NOMO-1 (cell line): ENCODE data around the gene SFTPA2.
"Not testable (repeated sequence)": the region's sequence is repeated elsewhere in the genome, so short reads cannot be mapped to it uniquely, and the experiment has no call there.

Source experiments
- DNase-seq, 2 experiments: peaks; one replicate each; lab custom pipeline; 2025; ENCODE audit not compliant: unreplicated experiment in 2 of 2; lab: John Stamatoyannopoulos, UW

Gene SFTPA2

GRCh38 chr10:79560160-79560709 is at the start of gene SFTPA2:
Gene SFTPA2 (minus strand): TSS chr10:79560407. CDS start chr10:79559483, 924 bp downstream.
- DNase-seq = no peak

GRCh38 chr10:79608505-79609375 is 48.5 kb upstream of the SFTPA2 start:
- peak; percentile 1 to 20 for DNase-seq

GRCh38 chr10:79605308-79605707 is 45.1 kb upstream of the SFTPA2 start:
- DNase-seq = no peak

DNA sequence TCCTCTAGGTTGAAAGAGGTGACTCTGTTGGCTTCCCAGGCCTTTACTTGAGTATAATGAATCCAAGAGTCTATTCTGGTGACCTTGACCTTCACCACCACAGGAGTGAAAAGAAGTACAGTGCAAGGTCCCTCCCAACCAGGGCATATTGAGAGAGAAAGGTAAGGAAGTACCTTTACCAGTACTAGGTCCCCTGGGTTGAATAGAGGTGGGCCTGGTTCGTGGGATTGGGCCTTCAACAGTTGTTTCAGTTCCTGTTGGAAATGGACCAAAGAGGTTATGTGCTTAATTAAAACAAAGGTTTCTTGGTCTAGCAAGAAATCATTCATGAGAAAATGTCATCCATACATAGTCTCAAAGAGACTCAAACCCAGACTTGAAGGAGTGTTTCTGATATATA is 44.1 kb upstream of the SFTPA2 start:
- no peak for DNase-seq

DNA sequence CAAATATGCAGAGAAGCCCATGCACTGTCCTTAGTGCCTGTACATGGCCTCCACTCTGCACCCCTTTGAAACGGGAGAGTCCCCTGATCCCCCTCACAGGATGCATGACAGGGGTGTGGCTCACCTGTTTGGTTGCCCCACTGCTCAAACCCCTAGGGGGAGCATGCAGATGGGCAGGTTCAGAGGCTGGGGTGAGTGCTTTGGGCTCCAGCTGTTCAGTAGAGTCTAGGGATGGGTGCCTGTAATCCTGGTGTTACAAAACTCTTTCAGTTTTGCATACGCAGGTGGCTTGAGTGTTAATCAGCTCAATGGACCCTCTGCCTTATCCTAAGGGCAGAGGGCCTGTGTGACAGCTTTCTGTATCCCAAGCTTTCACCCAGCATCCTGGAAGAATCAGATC is 42.7 kb upstream of the SFTPA2 start:
- no peak for DNase-seq

DNA sequence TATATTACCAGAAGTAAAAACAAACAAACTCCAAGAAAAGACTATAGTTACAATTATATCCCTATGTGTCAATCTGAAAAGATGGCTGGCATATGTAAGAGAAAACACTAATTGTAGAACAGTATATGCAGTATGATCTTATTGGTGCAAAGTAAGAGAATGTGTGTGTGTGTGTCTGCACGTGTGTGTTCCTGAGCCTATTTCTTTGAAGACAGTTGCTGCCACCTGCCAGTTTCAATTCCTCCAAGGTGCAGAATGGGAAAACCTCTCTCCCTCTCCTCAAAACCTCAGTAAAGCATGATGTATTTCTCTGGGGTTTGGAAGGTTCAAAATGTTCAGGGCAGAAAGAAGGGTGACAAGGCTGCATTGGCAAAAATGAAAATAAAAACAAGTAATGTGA is 41.7 kb upstream of the SFTPA2 start:
- DNase-seq = no peak

- not testable (repeated sequence) for DNase-seq
Observed at GRCh38 chr10:79599644-79600043, 39.4 kb upstream of the SFTPA2 start.

DNA sequence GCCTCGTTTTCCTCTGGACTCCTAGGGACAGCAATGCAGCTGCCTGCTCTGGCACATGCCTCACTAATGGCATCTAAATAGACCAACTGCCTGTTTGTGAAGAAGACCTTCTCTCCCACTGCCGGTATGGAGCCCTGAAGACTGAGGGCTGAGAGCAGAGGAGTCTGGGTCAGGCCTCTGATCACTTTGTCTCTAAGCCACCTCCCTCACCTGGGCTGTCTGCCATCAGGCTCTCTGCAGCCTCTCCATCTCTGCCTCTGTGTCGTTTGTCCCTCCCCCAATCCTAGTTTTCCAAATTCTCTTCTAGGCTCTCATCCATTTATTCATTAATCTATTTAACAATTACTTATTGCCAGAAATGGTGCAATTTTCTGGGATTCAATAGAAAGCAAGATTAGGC is 35.3 kb upstream of the SFTPA2 start:
- DNase-seq = no peak

DNA sequence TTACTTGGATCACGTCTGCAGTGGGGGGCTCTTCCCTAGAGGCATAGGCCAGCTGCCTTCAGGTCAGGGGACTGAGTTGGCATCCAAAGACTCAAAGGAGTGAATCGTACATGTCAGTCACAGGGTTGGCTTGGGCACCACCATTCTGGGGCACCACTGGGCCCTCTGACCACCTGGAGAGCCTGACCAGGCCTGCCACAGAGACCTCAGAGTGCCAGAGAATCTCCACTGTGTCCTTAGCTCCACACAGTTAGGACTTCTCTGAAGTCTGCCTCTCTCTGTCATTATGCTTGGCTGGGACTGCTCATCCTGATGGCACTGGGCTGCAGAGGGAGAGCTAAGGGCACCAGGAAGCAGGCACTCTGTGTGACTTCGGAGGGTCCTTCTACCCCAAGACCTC is 34.4 kb upstream of the SFTPA2 start:
- DNase-seq = not testable (repeated sequence)

DNA sequence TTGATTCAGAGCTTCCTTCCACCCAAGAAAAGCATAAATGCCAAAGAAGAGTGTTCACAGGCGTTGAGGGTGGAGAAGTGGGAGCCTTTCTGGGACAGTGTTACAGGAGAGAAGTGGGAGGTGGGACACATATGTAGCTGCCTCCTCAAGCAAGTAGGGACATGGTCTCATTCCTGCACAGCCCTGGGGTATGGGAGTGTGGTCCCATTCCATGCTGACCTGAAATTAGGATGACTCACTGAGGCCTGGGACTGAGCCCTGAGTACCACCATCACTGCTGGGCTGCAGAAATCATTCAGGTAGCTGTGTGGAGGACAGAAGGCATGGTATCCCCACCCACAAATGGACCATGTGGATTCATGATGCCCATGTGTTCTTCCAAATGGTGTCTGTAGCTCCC is 33.2 kb upstream of the SFTPA2 start:
- DNase-seq = no peak

- peak in 1 of 2 experiments; percentile 2 for DNase-seq
Observed at GRCh38 chr10:79588800-79589199, 28.6 kb upstream of the SFTPA2 start.

- no peak for DNase-seq
Observed at GRCh38 chr10:79586933-79587332, 26.7 kb upstream of the SFTPA2 start.

- no peak for DNase-seq
Observed at GRCh38 chr10:79585870-79586527, 25.8 kb upstream of the SFTPA2 start.

GRCh38 chr10:79583488-79584024 is 23.3 kb upstream of the SFTPA2 start:
- DNase-seq = no peak

GRCh38 chr10:79582954-79583353 is 22.7 kb upstream of the SFTPA2 start:
- DNase-seq = not testable (repeated sequence)

DNA sequence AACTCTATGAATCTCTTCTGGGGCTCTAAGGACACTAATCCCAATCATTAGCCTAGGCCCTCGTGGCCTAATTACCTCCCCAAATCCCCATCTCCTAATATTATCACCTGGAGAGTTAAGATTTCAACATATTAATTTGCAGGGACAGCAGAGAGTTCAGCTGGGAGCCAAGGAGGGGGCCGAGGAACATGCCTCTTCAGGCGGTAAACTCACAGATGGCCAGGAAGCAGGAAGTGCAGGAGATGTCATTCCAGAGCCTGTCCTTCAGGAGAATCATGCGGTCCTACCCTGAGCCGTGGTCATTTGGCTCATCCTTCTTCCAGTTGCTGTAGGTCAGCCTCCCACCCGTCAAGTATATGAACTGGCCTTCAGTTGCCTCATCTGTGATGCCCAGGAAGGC is 21.9 kb upstream of the SFTPA2 start:
- DNase-seq = no peak

GRCh38 chr10:79581044-79581443 is 20.8 kb upstream of the SFTPA2 start:
- DNase-seq = no peak

GRCh38 chr10:79579361-79579760 is 19.2 kb upstream of the SFTPA2 start:
- no peak for DNase-seq

GRCh38 chr10:79570624-79571023 is 10.4 kb upstream of the SFTPA2 start:
- not testable (repeated sequence) for DNase-seq

- DNase-seq = no peak
Observed at GRCh38 chr10:79563426-79563825, 3.2 kb upstream of the SFTPA2 start.

DNA sequence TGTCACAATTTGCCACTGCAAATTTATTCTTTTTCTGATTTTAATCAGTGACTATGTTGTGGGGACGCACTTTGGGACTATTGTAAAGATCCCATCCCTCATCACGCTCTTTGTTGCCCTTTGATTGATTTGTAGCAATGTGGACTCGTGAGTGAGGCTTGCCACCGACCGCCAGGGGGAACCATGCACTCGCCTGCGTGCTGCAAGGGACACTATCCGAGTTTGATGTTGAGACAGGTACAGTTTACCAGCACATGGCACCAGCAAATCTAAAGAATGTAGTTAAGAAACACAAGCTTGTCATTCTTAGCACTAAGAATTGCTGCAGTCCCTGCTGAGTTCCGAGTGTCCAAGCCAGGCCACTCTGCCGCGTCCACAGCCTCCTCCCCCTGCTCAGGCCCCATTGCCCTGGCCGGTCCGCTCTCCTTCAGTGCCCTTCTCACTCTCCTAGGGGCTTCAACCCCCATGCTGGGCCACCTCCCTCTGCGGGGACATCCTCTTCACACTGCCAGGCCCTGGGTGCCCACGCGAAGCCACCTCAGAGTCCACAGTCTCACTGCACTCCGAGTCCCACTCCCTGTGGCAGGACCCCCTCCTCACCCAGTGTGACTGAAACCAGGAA is 2.0 kb upstream of the SFTPA2 start:
- DNase-seq = peak; percentile 6 to 36
